ENCODE data around the gene RNF121.
A peak's percentile ranks its signal among the peaks of the same experiment; 100 is the strongest.

Gene RNF121

GRCh38 chr11:72037554-72038311, 108.9 kb downstream of the RNF121 start:
- Histone ChIP-seq H3K9ac (ENCODE audit: low read length) (peak overlapping the region; percentile 91), H3K36me3 (ENCODE audit: control insufficient read depth, insufficient read depth, low read length) (no peaks in the 10 kb centered on the region), H3K4me1 (ENCODE audit: control insufficient read depth, insufficient read depth, low read length) (peaks cover 38% of the 10 kb centered on the region), H3K27me3 (ENCODE audit: control insufficient read depth, insufficient read depth, low read length) (no peaks in the 10 kb centered on the region), H3K4me3 (ENCODE audit: low read length) (no peak overlapping the region), H3K9me3 (ENCODE audit: control insufficient read depth, low read length) (no peaks in the 10 kb centered on the region)

GRCh38 chr11:72038491-72038890, 109.6 kb downstream of the RNF121 start:
- Histone ChIP-seq H3K36me3 (ENCODE audit: control insufficient read depth, insufficient read depth, low read length) (no peaks in the 10 kb centered on the region), H3K4me1 (ENCODE audit: control insufficient read depth, insufficient read depth, low read length) (peaks cover 41% of the 10 kb centered on the region), H3K9ac (ENCODE audit: low read length) (peak overlapping the region; percentile 91)

GRCh38 chr11:72039031-72039855, 110.4 kb downstream of the RNF121 start:
- Histone ChIP-seq H3K9me3 (ENCODE audit: control insufficient read depth, low read length) (no peaks in the 10 kb centered on the region), H3K9ac (ENCODE audit: low read length) (peak overlapping the region; percentile 91), H3K4me1 (ENCODE audit: control insufficient read depth, insufficient read depth, low read length) (peaks cover 41% of the 10 kb centered on the region), H3K27me3 (ENCODE audit: control insufficient read depth, insufficient read depth, low read length) (no peaks in the 10 kb centered on the region), H3K36me3 (ENCODE audit: control insufficient read depth, insufficient read depth, low read length) (no peaks in the 10 kb centered on the region), H3K4me3 (ENCODE audit: low read length) (peak overlapping the region; percentile 43)

More at GRCh38 chr11:72038491-72038890, 109.6 kb downstream of the RNF121 start:
- no peaks in the 10 kb centered on the region for H3K9me3 ChIP-seq (ENCODE audit: control insufficient read depth, low read length)
- H3K27me3 ChIP-seq (ENCODE audit: control insufficient read depth, insufficient read depth, low read length) = no peaks in the 10 kb centered on the region
- peak overlapping the region; percentile 43 for H3K4me3 ChIP-seq (ENCODE audit: low read length)

DNA sequence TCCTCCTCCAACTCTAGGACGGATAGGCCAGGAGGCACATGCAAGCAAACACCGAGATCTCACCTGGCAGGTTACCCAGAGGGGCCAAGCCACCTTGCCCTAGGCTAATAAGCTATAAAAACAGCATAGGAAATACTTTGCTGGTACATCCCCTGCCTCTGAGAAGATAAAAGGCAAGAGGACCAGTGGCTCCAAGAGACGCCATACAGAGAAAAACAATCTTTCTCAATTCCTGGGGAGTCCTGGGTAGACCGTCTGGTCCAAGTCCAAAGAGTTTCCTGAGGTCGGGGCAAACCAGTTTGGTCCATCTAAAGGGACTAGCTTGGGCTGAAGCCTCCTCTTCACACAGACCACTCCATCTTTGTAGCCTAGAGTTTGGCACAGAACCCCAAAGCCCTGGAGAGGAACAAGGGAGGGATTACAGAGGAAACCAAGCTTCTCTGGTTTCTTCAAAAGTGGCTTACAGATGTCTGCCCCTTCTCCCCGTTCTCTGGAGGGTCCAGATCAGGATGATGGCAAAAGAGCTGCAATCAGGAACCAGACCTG, 111.1 kb downstream of the RNF121 start:
- H3K9me3 ChIP-seq (ENCODE audit: control insufficient read depth, low read length) = no peaks in the 10 kb centered on the region
- no peaks in the 10 kb centered on the region for H3K27me3 ChIP-seq (ENCODE audit: control insufficient read depth, insufficient read depth, low read length)
- peaks cover 41% of the 10 kb centered on the region for H3K4me1 ChIP-seq (ENCODE audit: control insufficient read depth, insufficient read depth, low read length)
- H3K9ac ChIP-seq (ENCODE audit: low read length) = peak overlapping the region; percentile 91
- H3K36me3 ChIP-seq (ENCODE audit: control insufficient read depth, insufficient read depth, low read length) = no peaks in the 10 kb centered on the region
- peak overlapping the region; percentile 43 for H3K4me3 ChIP-seq (ENCODE audit: low read length)

- peak overlapping the region; percentile 91 for H3K9ac ChIP-seq (ENCODE audit: low read length)
- no peaks in the 10 kb centered on the region for H3K27me3 ChIP-seq (ENCODE audit: control insufficient read depth, insufficient read depth, low read length)
- H3K9me3 ChIP-seq (ENCODE audit: control insufficient read depth, low read length) = no peaks in the 10 kb centered on the region
- peak overlapping the region; percentile 43 for H3K4me3 ChIP-seq (ENCODE audit: low read length)
- H3K4me1 ChIP-seq (ENCODE audit: control insufficient read depth, insufficient read depth, low read length) = peaks cover 41% of the 10 kb centered on the region
- H3K36me3 ChIP-seq (ENCODE audit: control insufficient read depth, insufficient read depth, low read length) = no peaks in the 10 kb centered on the region
Measured at GRCh38 chr11:72040491-72041363, 111.9 kb downstream of the RNF121 start.

GRCh38 chr11:72041364-72042063, 112.7 kb downstream of the RNF121 start:
- Histone ChIP-seq H3K9me3 (ENCODE audit: control insufficient read depth, low read length) (no peaks in the 10 kb centered on the region), H3K4me1 (ENCODE audit: control insufficient read depth, insufficient read depth, low read length) (peaks cover 41% of the 10 kb centered on the region), H3K4me3 (ENCODE audit: low read length) (peak overlapping the region; percentile 43), H3K36me3 (ENCODE audit: control insufficient read depth, insufficient read depth, low read length) (no peaks in the 10 kb centered on the region), H3K9ac (ENCODE audit: low read length) (peak overlapping the region; percentile 91), H3K27me3 (ENCODE audit: control insufficient read depth, insufficient read depth, low read length) (no peaks in the 10 kb centered on the region)

DNA sequence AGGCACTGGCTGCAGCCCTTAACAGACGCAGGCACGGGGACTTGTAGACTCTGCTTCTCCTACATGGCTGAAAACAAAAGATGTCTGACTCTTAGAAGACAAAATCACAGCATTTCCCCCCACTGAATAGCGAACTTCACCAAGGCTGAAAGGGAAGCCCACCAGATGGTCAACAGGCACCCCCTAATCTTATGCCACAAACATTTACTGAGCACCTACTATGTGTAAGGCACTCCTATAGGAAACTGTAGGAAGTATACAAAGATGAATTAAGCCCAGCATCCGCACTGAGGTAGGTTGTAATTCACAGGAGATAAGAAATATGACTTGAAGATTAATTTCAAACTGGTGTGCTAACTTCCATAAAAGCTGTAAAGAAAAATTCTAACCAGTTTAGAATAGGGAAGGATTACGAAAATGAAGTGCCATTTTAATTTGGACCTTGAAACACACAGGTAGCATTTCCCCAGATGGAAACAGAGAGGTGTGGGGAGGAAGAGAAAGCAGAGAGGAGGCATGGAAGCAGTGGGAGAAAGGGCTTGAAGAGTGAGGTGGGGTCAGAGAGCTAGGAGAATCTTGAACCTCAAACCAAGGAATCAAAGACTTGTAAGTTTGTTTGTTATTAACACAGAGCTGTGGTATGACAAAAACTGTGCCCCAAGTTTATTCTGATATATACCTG, 113.4 kb downstream of the RNF121 start:
- Histone ChIP-seq H3K27me3 (ENCODE audit: control insufficient read depth, insufficient read depth, low read length) (no peaks in the 10 kb centered on the region), H3K36me3 (ENCODE audit: control insufficient read depth, insufficient read depth, low read length) (no peaks in the 10 kb centered on the region), H3K4me1 (ENCODE audit: control insufficient read depth, insufficient read depth, low read length) (peaks cover 41% of the 10 kb centered on the region), H3K4me3 (ENCODE audit: low read length) (peak overlapping the region; percentile 43), H3K9me3 (ENCODE audit: control insufficient read depth, low read length) (no peaks in the 10 kb centered on the region), H3K9ac (ENCODE audit: low read length) (peak overlapping the region; percentile 91)

DNA sequence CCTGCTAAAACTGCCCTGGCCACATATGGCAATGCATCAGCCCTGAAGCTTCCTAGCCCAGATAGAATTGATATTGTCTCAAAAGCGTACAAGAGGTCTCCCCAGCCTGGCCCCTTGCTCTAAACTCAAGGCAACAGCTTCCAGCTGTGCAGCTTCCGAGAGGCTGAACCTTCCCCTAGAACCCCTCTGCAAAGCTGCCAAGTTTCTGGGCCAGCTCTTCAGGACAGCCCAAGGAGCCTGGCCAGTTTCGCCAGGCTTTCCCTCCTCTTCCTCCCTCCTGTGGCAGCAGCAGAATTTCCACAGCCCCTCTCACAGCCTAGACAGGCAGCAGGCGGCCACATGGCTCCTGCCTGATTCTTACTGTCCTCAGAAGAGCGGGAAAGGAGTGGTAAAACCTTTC, 117.0 kb downstream of the RNF121 start:
- Histone ChIP-seq H3K4me1 (ENCODE audit: control insufficient read depth, insufficient read depth, low read length) (peaks cover 22% of the 10 kb centered on the region), H3K9ac (ENCODE audit: low read length) (no peak overlapping the region), H3K9me3 (ENCODE audit: control insufficient read depth, low read length) (no peaks in the 10 kb centered on the region), H3K36me3 (ENCODE audit: control insufficient read depth, insufficient read depth, low read length) (no peaks in the 10 kb centered on the region), H3K27me3 (ENCODE audit: control insufficient read depth, insufficient read depth, low read length) (no peaks in the 10 kb centered on the region), H3K4me3 (ENCODE audit: low read length) (no peak overlapping the region)

Data from mucosa of stomach (tissue), 1 donor.